ENCODE data around the gene LRRC49. TPM values are rescaled to one million over a fixed set of nuclear protein-coding genes. Genes with fewer than 3 reads are reported as not detected.

Gene LRRC49
- total and polyA plus RNA-seq, 2 of the 13 experiments (the other 11 are each of a cell fraction or from before 2014, with no cell fraction given): 0.57 to 1.00 TPM

- H3K9me3 ChIP-seq (ENCODE audit: low read length): no peaks in the 10 kb centered on the region
- no peaks in the 10 kb centered on the region for H4K20me1 ChIP-seq (ENCODE audit: insufficient read depth, low read length)
- CTCF ChIA-PET (ENCODE audit: low intra/inter-chr PET ratio, low total read pairs): no interaction called here
- no peak overlapping the region for H3K4me3 ChIP-seq (replicated peaks in 1 of 3; ENCODE audit: insufficient read depth in 1 of 3, low read depth in 2 of 3, low read length in 3 of 3)
- DNase-seq (ENCODE audit: low spot score) (no peak), FAIRE-seq (no peak), ATAC-seq (no peak)
- H2AFZ ChIP-seq (ENCODE audit: low read length): no peak overlapping the region
- intact Hi-C loops (cut with micrococcal nuclease; ENCODE audit: unreplicated experiment): no loop called here
- H3K36me3 ChIP-seq (replicated peaks in 1 of 2; ENCODE audit: control insufficient read depth in 1 of 2, insufficient read depth in 2 of 2, low read length in 2 of 2): no peaks in the 10 kb centered on the region
- H3K27ac ChIP-seq (ENCODE audit: extremely low read length, insufficient read depth, low read length): no peak overlapping the region
- H3K79me2 ChIP-seq (ENCODE audit: insufficient read depth, low read length): no peaks in the 10 kb centered on the region
- no TSS peak for BruUV-seq (replicated peaks)
- H3K9ac ChIP-seq (ENCODE audit: insufficient read depth, low read depth, low read length): no peak overlapping the region
- POLR2A ChIA-PET: no interaction called here
- H3K27me3 ChIP-seq (ENCODE audit: control insufficient read depth in 1 of 2, insufficient read depth in 2 of 2, low read length in 2 of 2): no peaks in the 10 kb centered on the region
- no peak overlapping the region for H3K4me2 ChIP-seq (ENCODE audit: low read depth, low read length)
- in situ Hi-C loops (cut with HindIII; ENCODE audit: extremely low pct_ligation_motif_present, low pct_unique_long_range_greater_than_20kb): no loop called here
- H3K4me1 ChIP-seq (ENCODE audit: insufficient read depth, low read length): no peaks in the 10 kb centered on the region
- TF ChIP-seq ZBTB7A (CRISPR knock-in tag; IDR thresholded peaks at IDR 0.05) (no peak), ZSCAN30 (CRISPR knock-in tag; IDR thresholded peaks at IDR 0.05) (no peak), ZNF749 (CRISPR knock-in tag; IDR thresholded peaks at IDR 0.05; ENCODE audit: borderline replicate concordance) (no peak), PHF20 (CRISPR knock-in tag; IDR thresholded peaks at IDR 0.05) (no peak), HHEX (CRISPR knock-in tag; IDR thresholded peaks at IDR 0.05) (no peak), RORA (CRISPR knock-in tag; IDR thresholded peaks at IDR 0.05) (no peak), ZNF574 (CRISPR knock-in tag; IDR thresholded peaks at IDR 0.05) (no peak), ZNF879 (CRISPR knock-in tag; IDR thresholded peaks at IDR 0.05) (no peak), NFIC (IDR thresholded peaks at IDR 0.05; ENCODE audit: low read length) (no peak), JARID2 (CRISPR knock-in tag; IDR thresholded peaks at IDR 0.05; ENCODE audit: insufficient replicate concordance) (no peak), ZNF597 (CRISPR knock-in tag; IDR thresholded peaks at IDR 0.05) (no peak), SRSF4 (IDR thresholded peaks at IDR 0.05; ENCODE audit: low read depth, low read length, poor library complexity, severe bottlenecking) (no peak), TARDBP (CRISPR knock-in tag; IDR thresholded peaks at IDR 0.05) (no peak), ZNF24 (IDR thresholded peaks at IDR 0.05) (no peak), SUZ12 (IDR thresholded peaks at IDR 0.05; ENCODE audit: low read depth, low read length) (no peak)
- TF ChIP-seq, protein P1, sequence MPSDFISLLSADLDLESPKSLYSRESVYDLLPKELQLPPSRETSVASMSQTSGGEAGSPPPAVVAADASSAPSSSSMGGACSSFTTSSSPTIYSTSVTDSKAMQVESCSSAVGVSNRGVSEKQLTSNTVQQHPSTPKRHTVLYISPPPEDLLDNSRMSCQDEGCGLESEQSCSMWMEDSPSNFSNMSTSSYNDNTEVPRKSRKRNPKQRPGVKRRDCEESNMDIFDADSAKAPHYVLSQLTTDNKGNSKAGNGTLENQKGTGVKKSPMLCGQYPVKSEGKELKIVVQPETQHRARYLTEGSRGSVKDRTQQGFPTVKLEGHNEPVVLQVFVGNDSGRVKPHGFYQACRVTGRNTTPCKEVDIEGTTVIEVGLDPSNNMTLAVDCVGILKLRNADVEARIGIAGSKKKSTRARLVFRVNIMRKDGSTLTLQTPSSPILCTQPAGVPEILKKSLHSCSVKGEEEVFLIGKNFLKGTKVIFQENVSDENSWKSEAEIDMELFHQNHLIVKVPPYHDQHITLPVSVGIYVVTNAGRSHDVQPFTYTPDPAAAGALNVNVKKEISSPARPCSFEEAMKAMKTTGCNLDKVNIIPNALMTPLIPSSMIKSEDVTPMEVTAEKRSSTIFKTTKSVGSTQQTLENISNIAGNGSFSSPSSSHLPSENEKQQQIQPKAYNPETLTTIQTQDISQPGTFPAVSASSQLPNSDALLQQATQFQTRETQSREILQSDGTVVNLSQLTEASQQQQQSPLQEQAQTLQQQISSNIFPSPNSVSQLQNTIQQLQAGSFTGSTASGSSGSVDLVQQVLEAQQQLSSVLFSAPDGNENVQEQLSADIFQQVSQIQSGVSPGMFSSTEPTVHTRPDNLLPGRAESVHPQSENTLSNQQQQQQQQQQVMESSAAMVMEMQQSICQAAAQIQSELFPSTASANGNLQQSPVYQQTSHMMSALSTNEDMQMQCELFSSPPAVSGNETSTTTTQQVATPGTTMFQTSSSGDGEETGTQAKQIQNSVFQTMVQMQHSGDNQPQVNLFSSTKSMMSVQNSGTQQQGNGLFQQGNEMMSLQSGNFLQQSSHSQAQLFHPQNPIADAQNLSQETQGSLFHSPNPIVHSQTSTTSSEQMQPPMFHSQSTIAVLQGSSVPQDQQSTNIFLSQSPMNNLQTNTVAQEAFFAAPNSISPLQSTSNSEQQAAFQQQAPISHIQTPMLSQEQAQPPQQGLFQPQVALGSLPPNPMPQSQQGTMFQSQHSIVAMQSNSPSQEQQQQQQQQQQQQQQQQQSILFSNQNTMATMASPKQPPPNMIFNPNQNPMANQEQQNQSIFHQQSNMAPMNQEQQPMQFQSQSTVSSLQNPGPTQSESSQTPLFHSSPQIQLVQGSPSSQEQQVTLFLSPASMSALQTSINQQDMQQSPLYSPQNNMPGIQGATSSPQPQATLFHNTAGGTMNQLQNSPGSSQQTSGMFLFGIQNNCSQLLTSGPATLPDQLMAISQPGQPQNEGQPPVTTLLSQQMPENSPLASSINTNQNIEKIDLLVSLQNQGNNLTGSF (CRISPR knock-in tag; IDR thresholded peaks at IDR 0.05): no peak
- TF ChIP-seq, protein P2, sequence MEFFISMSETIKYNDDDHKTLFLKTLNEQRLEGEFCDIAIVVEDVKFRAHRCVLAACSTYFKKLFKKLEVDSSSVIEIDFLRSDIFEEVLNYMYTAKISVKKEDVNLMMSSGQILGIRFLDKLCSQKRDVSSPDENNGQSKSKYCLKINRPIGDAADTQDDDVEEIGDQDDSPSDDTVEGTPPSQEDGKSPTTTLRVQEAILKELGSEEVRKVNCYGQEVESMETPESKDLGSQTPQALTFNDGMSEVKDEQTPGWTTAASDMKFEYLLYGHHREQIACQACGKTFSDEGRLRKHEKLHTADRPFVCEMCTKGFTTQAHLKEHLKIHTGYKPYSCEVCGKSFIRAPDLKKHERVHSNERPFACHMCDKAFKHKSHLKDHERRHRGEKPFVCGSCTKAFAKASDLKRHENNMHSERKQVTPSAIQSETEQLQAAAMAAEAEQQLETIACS (CRISPR knock-in tag; IDR thresholded peaks at IDR 0.05): no peak
Observed at GRCh38 chr15:70998319-70998718, 105.7 kb downstream of the LRRC49 start.

Measured in HepG2 (cell line).